Keratinocyte (primary cell): Measurements from ENCODE around the gene PHLDB3. TPM values are rescaled to one million over a fixed set of nuclear protein-coding genes. Genes with fewer than 3 reads are reported as not detected.

Source experiments
- DNase-seq: peaks from one replicate; pipeline ENCODE4 v3.0.0-alpha.2; 2011; ENCODE audit warnings: low read depth, missing footprints, low spot score
- FAIRE-seq: peaks from 2 replicates; lab custom pipeline; 2011; peaks lifted over from hg19 to GRCh38; lab: Jason Lieb, UNC
- H2AFZ ChIP-seq: 2 replicates; pipeline ENCODE4 v1.6.0; 2012; ENCODE audit warnings: low read length, control low read depth, inconsistent platforms; ENCODE audit not compliant: control insufficient read depth
- H3K27ac ChIP-seq: 2 replicates; pipeline ENCODE4 v1.5.1; 2011; ENCODE audit warnings: low read length; ENCODE audit not compliant: control insufficient read depth, insufficient read depth
- H3K27me3 ChIP-seq: 3 replicates; pipeline ENCODE4 v1.6.0; 2011; ENCODE audit warnings: low read length; ENCODE audit not compliant: control insufficient read depth, insufficient read depth; ENCODE audit errors: extremely low read depth
- H3K36me3 ChIP-seq, 2 experiments: 2 replicates in 1 of 2; 3 replicates in 1 of 2; pipeline ENCODE4 v1.5.1; 2011; ENCODE audit warnings: low read length in 2 of 2, mild to moderate bottlenecking in 1 of 2; ENCODE audit not compliant: control insufficient read depth in 2 of 2, insufficient read depth in 2 of 2; ENCODE audit errors: extremely low read depth in 1 of 2
- H3K4me1 ChIP-seq: 3 replicates; pipeline ENCODE4 v1.5.1; 2011; ENCODE audit warnings: low read length; ENCODE audit not compliant: control insufficient read depth, insufficient read depth; ENCODE audit errors: extremely low read depth
- H3K4me2 ChIP-seq: 3 replicates; pipeline ENCODE4 v1.6.0; 2011; ENCODE audit warnings: low read depth, low read length; ENCODE audit not compliant: control insufficient read depth, insufficient read depth; ENCODE audit errors: extremely low read depth
- H3K4me3 ChIP-seq, 3 experiments: fragments of 200-600 bp in 1 of 3; sonication (generic) in 1 of 3; 2 replicates in 2 of 3; 3 replicates in 1 of 3; pipeline ENCODE4 v1.5.1; 2011 to 2016; ENCODE audit warnings: low read length in 3 of 3, mild to moderate bottlenecking in 3 of 3, control low read depth in 2 of 3, inconsistent platforms in 1 of 3, low read depth in 1 of 3, mixed read lengths in 1 of 3, mixed run types in 1 of 3, moderate library complexity in 1 of 3; ENCODE audit not compliant: control insufficient read depth in 2 of 3, insufficient read depth in 2 of 3; ENCODE audit errors: extremely low read depth in 1 of 3
- H3K79me2 ChIP-seq: 2 replicates; pipeline ENCODE4 v1.6.0; 2012; ENCODE audit warnings: low read length; ENCODE audit not compliant: control insufficient read depth, insufficient read depth
- H3K9ac ChIP-seq: 3 replicates; pipeline ENCODE4 v1.6.0; 2011; ENCODE audit warnings: low read length; ENCODE audit not compliant: control insufficient read depth, insufficient read depth; ENCODE audit errors: extremely low read depth
- H3K9me1 ChIP-seq: 3 replicates; pipeline ENCODE4 v1.6.0; 2011; ENCODE audit warnings: low read length; ENCODE audit not compliant: control insufficient read depth, insufficient read depth; ENCODE audit errors: extremely low read depth
- H3K9me3 ChIP-seq: 2 replicates; pipeline ENCODE4 v1.5.1; 2012; ENCODE audit warnings: low read depth, low read length; ENCODE audit not compliant: control insufficient read depth
- H4K20me1 ChIP-seq: 3 replicates; pipeline ENCODE4 v1.6.0; 2011; ENCODE audit warnings: low read length; ENCODE audit not compliant: control insufficient read depth, insufficient read depth; ENCODE audit errors: extremely low read depth
- CTCF ChIP-seq, 3 experiments: IDR thresholded peaks in 1 of 3; conservative IDR thresholded peaks in 1 of 3; optimal IDR thresholded peaks in 1 of 3; 2 replicates in 2 of 3; 3 replicates in 1 of 3; pipeline versions ENCODE3 to v1.5.1; 2011; ENCODE audit warnings: low read length in 3 of 3, mild to moderate bottlenecking in 3 of 3, moderate library complexity in 2 of 3, control low read depth in 1 of 3, inconsistent platforms in 1 of 3; ENCODE audit not compliant: insufficient read depth in 2 of 3; ENCODE audit errors: extremely low read depth in 1 of 3
- EZH2 ChIP-seq: IDR thresholded peaks from one replicate; pipeline ENCODE4 v1.6.1; 2012; ENCODE audit warnings: inconsistent platforms, mild to moderate bottlenecking, low read length, moderate library complexity
- dilution Hi-C: fragments of 300-500 bp; cut with MboI; formaldehyde crosslinking; loops from one replicate; pipeline ENCODE4 v1.7.0; 2020; ENCODE audit warnings: low sequenced_read_pairs; ENCODE audit not compliant: extremely low pct_ligation_motif_present
- polyA plus RNA-seq, 5 experiments: library from polyadenylated mRNA; depleted of rRNA in 3 of 5; stranded (reverse) in 3 of 5; stranded (forward) in 1 of 5; unstranded in 1 of 5; fragments of >200 nt; gene quantifications; 1 replicate in 1 of 5; 2 replicates in 3 of 5; 3 replicates in 1 of 5; pipeline versions ENCODE4 v1.2.1 to v1.2.3, GENCODE V29; 2011 to 2012; ENCODE audit warnings: missing spikeins in 2 of 5, low read depth in 1 of 5, low replicate concordance in 1 of 5

Gene PHLDB3
- polyA plus RNA-seq, 1 donor (not counting 4 experiments of a cell fraction or from before 2014, with no cell fraction given), result 6.7 TPM

GRCh38 chr19:43474487-43474886 lies 30.1 kb downstream of the PHLDB3 start:
- Histone ChIP-seq H4K20me1 (no peaks in the 10 kb centered on the region), H3K36me3 (peaks cover 3 to 17% of the 10 kb centered on the region in 2 experiments), H3K9me1 (peaks cover 2% of the 10 kb centered on the region), H3K9me3 (no peaks in the 10 kb centered on the region), H3K27me3 (no peaks in the 10 kb centered on the region), H3K4me1 (peaks cover 32% of the 10 kb centered on the region), H3K27ac (no peak overlapping the region), H3K79me2 (no peaks in the 10 kb centered on the region), H3K4me2 (peak overlapping the region; percentile 66), H2AFZ (no peak overlapping the region), H3K4me3 (no peak overlapping the region), H3K9ac (peak overlapping the region; percentile 41)
- no peak for DNase-seq
- dilution Hi-C loops, result no loop called here
- TF ChIP-seq EZH2 (no peak), CTCF (optimal IDR thresholded peaks at IDR 0.05 in 1 of 3, IDR thresholded peaks at IDR 0.05 in 1 of 3, conservative IDR thresholded peaks at IDR 0.05 in 1 of 3; ENCODE audit: extremely low read depth in 1 of 3, insufficient read depth in 2 of 3, low read length in 3 of 3) (no peak)
- FAIRE-seq, result no peak

GRCh38 chr19:43471091-43471490 lies 33.5 kb downstream of the PHLDB3 start:
- Histone ChIP-seq H3K4me3 (no peak overlapping the region), H4K20me1 (no peaks in the 10 kb centered on the region), H2AFZ (peak overlapping the region; percentile 6), H3K27me3 (no peaks in the 10 kb centered on the region), H3K36me3 (peaks cover 0 to 8% of the 10 kb centered on the region in 2 experiments), H3K4me1 (peaks cover 52% of the 10 kb centered on the region), H3K9ac (peak overlapping the region; percentile 37), H3K27ac (peak overlapping the region; percentile 14), H3K4me2 (peak overlapping the region; percentile 10), H3K9me3 (no peaks in the 10 kb centered on the region), H3K9me1 (peaks cover 4% of the 10 kb centered on the region), H3K79me2 (no peaks in the 10 kb centered on the region)
- FAIRE-seq (no peak), DNase-seq (no peak)
- dilution Hi-C loops, result no loop called here
- no peak for TF ChIP-seq CTCF (optimal IDR thresholded peaks at IDR 0.05 in 1 of 3, IDR thresholded peaks at IDR 0.05 in 1 of 3, conservative IDR thresholded peaks at IDR 0.05 in 1 of 3; ENCODE audit: extremely low read depth in 1 of 3, insufficient read depth in 2 of 3, low read length in 3 of 3)
- no peak for TF ChIP-seq EZH2
